Measurements from ENCODE around the gene CTCF.

CTCF gene

GRCh38 chr16:67517661-67518423, 44.5 kb upstream of the CTCF start:
- Mint-ChIP-seq H3K4me1 (peaks cover 17% of the 10 kb centered on the region), H3K36me3 (ENCODE audit: low read depth) (no peaks in the 10 kb centered on the region), H3K27me3 (ENCODE audit: low read depth, poor library complexity) (peaks cover 67% of the 10 kb centered on the region), H3K27ac (no peak overlapping the region), H3K4me3 (no peak overlapping the region), H3K9me3 (no peaks in the 10 kb centered on the region)
- no peak for DNase-seq
- TF ChIP-seq CTCF (IDR thresholded peaks at IDR 0.05), result no peak

GRCh38 chr16:67518676-67519075, 43.6 kb upstream of the CTCF start:
- no peak for TF ChIP-seq CTCF (IDR thresholded peaks at IDR 0.05)
- Mint-ChIP-seq H3K36me3 (ENCODE audit: low read depth) (no peaks in the 10 kb centered on the region), H3K4me1 (peaks cover 19% of the 10 kb centered on the region), H3K4me3 (no peak overlapping the region), H3K9me3 (no peaks in the 10 kb centered on the region), H3K27ac (no peak overlapping the region), H3K27me3 (ENCODE audit: low read depth, poor library complexity) (peaks cover 67% of the 10 kb centered on the region)
- DNase-seq, result no peak

DNA sequence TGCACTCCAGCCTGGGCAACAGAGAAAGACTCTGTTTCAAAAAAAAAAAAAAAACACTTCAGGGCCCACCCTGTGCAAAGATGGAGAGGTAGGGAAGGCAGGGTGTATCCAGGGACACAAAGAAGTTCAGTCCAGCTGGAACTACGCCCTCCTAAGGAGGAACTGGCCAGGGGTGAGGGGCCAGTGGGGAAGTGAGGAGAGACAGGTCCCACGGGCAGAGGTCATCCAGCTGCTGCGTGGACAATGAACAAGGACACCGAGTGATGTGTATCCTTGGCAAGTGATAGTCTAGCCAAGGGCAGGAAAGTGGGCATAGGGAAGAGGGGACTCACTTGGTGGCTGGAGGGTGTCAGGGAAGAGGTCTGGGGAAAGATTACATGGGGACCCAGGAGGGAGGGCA, 43.1 kb upstream of the CTCF start:
- peaks cover 19% of the 10 kb centered on the region for H3K4me1 Mint-ChIP-seq
- no peak overlapping the region for H3K27ac Mint-ChIP-seq
- H3K4me3 Mint-ChIP-seq, result no peak overlapping the region
- H3K36me3 Mint-ChIP-seq (ENCODE audit: low read depth), result no peaks in the 10 kb centered on the region
- TF ChIP-seq CTCF (IDR thresholded peaks at IDR 0.05), result no peak
- DNase-seq, result no peak
- no peaks in the 10 kb centered on the region for H3K9me3 Mint-ChIP-seq
- peaks cover 71% of the 10 kb centered on the region for H3K27me3 Mint-ChIP-seq (ENCODE audit: low read depth, poor library complexity)

DNA sequence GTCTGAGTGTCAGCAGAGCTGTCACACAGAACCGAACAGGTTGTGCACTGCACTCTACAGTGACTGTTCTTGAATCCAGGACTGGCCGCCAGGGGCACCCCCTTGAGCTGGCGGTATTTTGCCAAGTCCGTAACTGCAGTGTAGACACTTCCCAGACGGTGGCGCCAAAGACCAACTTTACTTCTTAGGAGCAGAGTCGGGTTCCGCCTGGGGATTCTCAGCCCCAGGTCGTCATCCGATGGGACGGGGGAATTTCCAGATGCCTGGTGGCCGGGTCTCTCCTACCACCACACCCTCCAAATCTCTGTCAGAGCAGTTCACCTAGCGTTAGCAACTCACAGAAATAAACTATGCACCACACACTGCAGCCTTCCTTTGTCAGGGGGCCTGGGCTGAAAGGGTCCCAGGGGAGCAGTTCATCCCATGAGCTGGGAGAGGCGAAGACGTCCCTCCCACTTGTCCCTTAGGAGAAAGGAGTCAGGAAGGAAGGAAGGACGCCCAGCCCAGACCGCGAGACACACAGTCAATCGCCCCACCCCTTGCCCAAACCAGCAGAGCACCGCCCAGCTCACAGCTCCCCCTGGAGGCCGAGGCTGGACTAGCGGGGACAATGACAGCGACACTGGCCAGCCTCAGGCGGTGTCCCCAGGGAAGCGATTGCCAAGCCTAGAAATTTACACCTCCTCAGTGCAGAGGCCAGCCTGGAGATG, 41.1 kb upstream of the CTCF start:
- Mint-ChIP-seq H3K4me1 (peaks cover 19% of the 10 kb centered on the region), H3K9me3 (no peaks in the 10 kb centered on the region), H3K36me3 (ENCODE audit: low read depth) (no peaks in the 10 kb centered on the region), H3K27ac (peak overlapping the region; percentile 100), H3K4me3 (peak overlapping the region; percentile 83), H3K27me3 (ENCODE audit: low read depth, poor library complexity) (peaks cover 80% of the 10 kb centered on the region)
- peak; percentile 68 for TF ChIP-seq CTCF (IDR thresholded peaks at IDR 0.05)
- peak; percentile 98 for DNase-seq

- Mint-ChIP-seq H3K27me3 (ENCODE audit: low read depth, poor library complexity) (peaks cover 61% of the 10 kb centered on the region), H3K4me3 (no peak overlapping the region), H3K9me3 (no peaks in the 10 kb centered on the region), H3K27ac (no peak overlapping the region), H3K4me1 (peaks cover 34% of the 10 kb centered on the region), H3K36me3 (ENCODE audit: low read depth) (no peaks in the 10 kb centered on the region)
- no peak for TF ChIP-seq CTCF (IDR thresholded peaks at IDR 0.05)
- DNase-seq, result no peak
Measured at GRCh38 chr16:67525176-67525860, 37.0 kb upstream of the CTCF start.

Measured in nephron progenitor cell (in vitro differentiated cells).